ENCODE data around the gene TMC5.

TMC5 gene

DNA sequence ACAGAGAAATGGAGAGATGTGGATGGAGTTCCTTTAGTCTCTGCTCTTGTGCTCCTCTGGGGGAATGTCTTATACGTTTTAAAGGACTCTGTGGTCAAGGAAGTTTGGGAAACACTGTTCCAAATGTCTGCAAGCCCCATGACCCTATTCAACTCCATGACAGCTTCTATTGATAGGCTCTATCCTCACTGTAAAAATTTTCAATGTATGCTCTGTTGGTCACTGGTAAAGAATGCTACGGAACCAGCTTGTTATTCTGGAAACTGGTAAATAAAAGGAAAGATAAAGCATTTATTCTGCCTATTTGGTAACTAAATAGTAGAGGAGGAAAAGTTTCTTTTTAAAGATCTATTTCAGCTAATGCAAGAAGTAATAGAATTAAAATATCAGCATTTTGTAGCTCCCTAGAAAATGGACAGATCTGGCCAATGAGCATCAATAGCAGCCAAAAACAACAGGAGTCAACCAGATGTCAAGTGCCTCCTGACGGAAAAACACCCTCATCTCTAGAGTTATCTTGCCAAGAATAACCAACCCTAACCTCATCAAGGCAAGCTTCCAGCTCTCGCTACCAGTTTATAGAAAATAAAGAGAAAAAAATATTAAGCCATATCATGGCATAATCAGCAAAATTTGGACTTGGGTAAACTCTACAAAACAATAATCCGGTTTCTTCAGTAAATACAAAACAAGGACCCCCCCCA, 88.1 kb downstream of the TMC5 start:
- Histone ChIP-seq H3K4me1 (ENCODE audit: control insufficient read depth, insufficient read depth, low read length, poor library complexity, severe bottlenecking) (no peaks in the 10 kb centered on the region), H3K27ac (ENCODE audit: low read depth, low read length, severe bottlenecking) (no peak overlapping the region), H3K4me3 (ENCODE audit: extremely low read depth, insufficient read depth, low read length, poor library complexity, severe bottlenecking) (no peak overlapping the region), H3K9me3 (ENCODE audit: control insufficient read depth, low read length) (no peaks in the 10 kb centered on the region), H3K36me3 (ENCODE audit: control insufficient read depth, insufficient read depth, low read length) (peaks cover 80% of the 10 kb centered on the region)
- 100% methylated on average over 1 of the region's 5 CpGs for WGBS, 2 experiments (ENCODE audit: insufficient coverage in 2 of 2)

GRCh38 chr16:19506965-19507364, 89.3 kb downstream of the TMC5 start:
- Histone ChIP-seq H3K9me3 (ENCODE audit: control insufficient read depth, low read length) (no peaks in the 10 kb centered on the region), H3K36me3 (ENCODE audit: control insufficient read depth, insufficient read depth, low read length) (peaks cover 77% of the 10 kb centered on the region), H3K27ac (ENCODE audit: low read depth, low read length, severe bottlenecking) (no peak overlapping the region), H3K4me1 (ENCODE audit: control insufficient read depth, insufficient read depth, low read length, poor library complexity, severe bottlenecking) (no peaks in the 10 kb centered on the region), H3K4me3 (ENCODE audit: extremely low read depth, insufficient read depth, low read length, poor library complexity, severe bottlenecking) (no peak overlapping the region)
- 97 to 100% methylated on average over 3 of the region's 4 CpGs for WGBS, 2 experiments (ENCODE audit: insufficient coverage in 2 of 2)

DNA sequence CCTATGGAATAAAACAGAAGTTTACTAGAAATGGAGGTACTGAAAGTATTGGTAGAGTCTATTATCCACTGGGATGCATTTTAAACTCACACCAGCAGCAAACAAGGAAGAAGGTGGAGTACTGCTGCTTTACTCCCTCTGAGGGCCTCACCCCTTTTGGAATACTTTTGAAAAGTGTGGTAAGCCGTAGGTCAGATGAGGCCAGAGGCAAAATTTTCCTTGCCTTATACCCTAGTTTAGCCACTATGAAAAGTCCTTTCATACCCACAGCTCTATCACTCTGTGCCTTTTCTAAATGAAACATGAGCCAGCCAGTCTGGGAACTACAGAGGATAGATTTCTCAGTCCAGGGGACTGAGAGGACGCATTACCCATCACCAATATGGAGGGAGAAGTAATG, 90.2 kb downstream of the TMC5 start:
- H3K4me3 ChIP-seq (ENCODE audit: extremely low read depth, insufficient read depth, low read length, poor library complexity, severe bottlenecking): no peak overlapping the region
- peaks cover 76% of the 10 kb centered on the region for H3K36me3 ChIP-seq (ENCODE audit: control insufficient read depth, insufficient read depth, low read length)
- 95 to 100% methylated on average over 1 to 2 of the region's 2 CpGs for WGBS, 2 experiments (ENCODE audit: insufficient coverage in 2 of 2)
- H3K27ac ChIP-seq (ENCODE audit: low read depth, low read length, severe bottlenecking): no peak overlapping the region
- H3K4me1 ChIP-seq (ENCODE audit: control insufficient read depth, insufficient read depth, low read length, poor library complexity, severe bottlenecking): no peaks in the 10 kb centered on the region
- no peaks in the 10 kb centered on the region for H3K9me3 ChIP-seq (ENCODE audit: control insufficient read depth, low read length)

GRCh38 chr16:19512297-19512696, 94.6 kb downstream of the TMC5 start:
- Histone ChIP-seq H3K4me1 (ENCODE audit: control insufficient read depth, insufficient read depth, low read length, poor library complexity, severe bottlenecking) (peaks cover 5% of the 10 kb centered on the region), H3K9me3 (ENCODE audit: control insufficient read depth, low read length) (no peaks in the 10 kb centered on the region), H3K27ac (ENCODE audit: low read depth, low read length, severe bottlenecking) (no peak overlapping the region), H3K36me3 (ENCODE audit: control insufficient read depth, insufficient read depth, low read length) (peaks cover 70% of the 10 kb centered on the region), H3K4me3 (ENCODE audit: extremely low read depth, insufficient read depth, low read length, poor library complexity, severe bottlenecking) (no peak overlapping the region)

GRCh38 chr16:19513377-19514053, 95.8 kb downstream of the TMC5 start:
- 88 to 100% methylated on average over 1 of the region's 4 CpGs for WGBS, 2 experiments (ENCODE audit: insufficient coverage in 2 of 2)
- H3K36me3 ChIP-seq (ENCODE audit: control insufficient read depth, insufficient read depth, low read length): peaks cover 64% of the 10 kb centered on the region
- H3K4me3 ChIP-seq (ENCODE audit: extremely low read depth, insufficient read depth, low read length, poor library complexity, severe bottlenecking): no peak overlapping the region
- no peak overlapping the region for H3K27ac ChIP-seq (ENCODE audit: low read depth, low read length, severe bottlenecking)
- no peaks in the 10 kb centered on the region for H3K9me3 ChIP-seq (ENCODE audit: control insufficient read depth, low read length)
- peaks cover 5% of the 10 kb centered on the region for H3K4me1 ChIP-seq (ENCODE audit: control insufficient read depth, insufficient read depth, low read length, poor library complexity, severe bottlenecking)

DNA sequence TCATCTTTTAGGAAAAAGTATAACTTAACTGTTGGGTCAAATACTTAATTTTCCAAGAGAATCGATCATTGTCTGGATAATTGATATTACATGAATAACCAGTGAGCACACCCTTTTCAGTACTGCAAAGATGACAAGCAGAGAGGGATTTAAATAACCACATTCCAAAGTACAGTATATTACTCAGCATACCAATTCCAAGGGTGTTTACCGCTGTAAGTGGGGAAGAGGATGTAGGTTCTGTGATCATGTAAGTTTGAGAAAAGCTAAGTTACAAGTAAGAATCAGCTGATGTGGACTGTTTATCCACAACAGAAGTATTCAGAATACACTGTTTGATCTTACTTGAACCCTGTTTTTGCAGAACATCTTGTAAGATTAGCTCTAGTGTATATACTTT, 98.1 kb downstream of the TMC5 start:
- Histone ChIP-seq H3K4me1 (ENCODE audit: control insufficient read depth, insufficient read depth, low read length, poor library complexity, severe bottlenecking) (peaks cover 10% of the 10 kb centered on the region), H3K27ac (ENCODE audit: low read depth, low read length, severe bottlenecking) (no peak overlapping the region), H3K36me3 (ENCODE audit: control insufficient read depth, insufficient read depth, low read length) (peaks cover 60% of the 10 kb centered on the region), H3K9me3 (ENCODE audit: control insufficient read depth, low read length) (no peaks in the 10 kb centered on the region), H3K4me3 (ENCODE audit: extremely low read depth, insufficient read depth, low read length, poor library complexity, severe bottlenecking) (no peak overlapping the region)
- WGBS, 2 experiments (ENCODE audit: insufficient coverage in 2 of 2): no CpG with 5 or more reads among the region's 2 CpGs

GRCh38 chr16:19517424-19518089, 99.9 kb downstream of the TMC5 start:
- Histone ChIP-seq H3K4me3 (ENCODE audit: extremely low read depth, insufficient read depth, low read length, poor library complexity, severe bottlenecking) (no peak overlapping the region), H3K9me3 (ENCODE audit: control insufficient read depth, low read length) (no peaks in the 10 kb centered on the region), H3K4me1 (ENCODE audit: control insufficient read depth, insufficient read depth, low read length, poor library complexity, severe bottlenecking) (peaks cover 10% of the 10 kb centered on the region), H3K36me3 (ENCODE audit: control insufficient read depth, insufficient read depth, low read length) (peaks cover 46% of the 10 kb centered on the region), H3K27ac (ENCODE audit: low read depth, low read length, severe bottlenecking) (no peak overlapping the region)
- 100% methylated on average over 2 of the region's 8 CpGs; no CpG with 5 or more reads in 1 of the 2 experiments for WGBS, 2 experiments (ENCODE audit: insufficient coverage in 2 of 2)

DNA sequence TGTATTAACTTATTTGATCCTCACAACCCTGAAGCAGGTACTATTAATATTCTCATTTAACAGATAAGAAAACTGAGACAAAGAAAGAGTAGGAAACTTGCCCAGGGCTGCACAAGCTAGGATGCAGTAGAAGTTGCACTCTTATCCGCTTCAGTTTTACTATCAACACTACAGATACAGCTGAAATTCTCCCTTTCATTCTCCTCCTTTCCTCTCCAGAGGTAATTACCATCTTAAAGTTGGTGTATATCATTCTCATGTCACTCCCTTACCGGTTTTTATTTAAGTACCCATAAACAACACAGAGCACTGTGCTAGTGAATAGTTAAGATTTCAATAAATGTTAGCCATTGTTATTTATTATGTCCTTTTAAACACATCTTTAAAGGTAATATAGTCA, 100.7 kb downstream of the TMC5 start:
- Histone ChIP-seq H3K4me3 (ENCODE audit: extremely low read depth, insufficient read depth, low read length, poor library complexity, severe bottlenecking) (no peak overlapping the region), H3K4me1 (ENCODE audit: control insufficient read depth, insufficient read depth, low read length, poor library complexity, severe bottlenecking) (peaks cover 10% of the 10 kb centered on the region)
- WGBS, 2 experiments (ENCODE audit: insufficient coverage in 2 of 2): 100% methylated on average over 1 of the region's 2 CpGs

DNA sequence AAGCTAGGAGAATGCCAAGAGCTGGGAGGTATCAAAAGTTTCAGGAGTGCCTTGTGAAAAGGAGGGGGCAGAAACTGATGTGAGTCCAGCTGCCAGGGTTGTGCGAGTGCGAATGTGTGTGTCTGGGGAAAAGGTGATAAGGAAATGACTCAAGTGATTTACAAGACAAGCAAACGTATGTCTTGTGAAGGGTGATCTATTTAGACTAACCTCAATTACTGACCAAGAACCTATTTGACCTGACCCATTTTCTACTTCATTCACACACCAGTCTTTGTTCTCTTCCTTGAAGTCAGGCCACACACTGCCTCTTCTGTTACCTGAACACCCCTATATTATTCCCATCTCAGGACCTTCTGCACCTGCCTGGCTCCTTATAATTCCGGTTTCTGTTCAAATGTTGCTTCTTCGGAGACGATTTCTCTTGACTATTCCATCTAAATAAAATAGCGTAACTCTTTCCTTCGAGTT, 103.2 kb downstream of the TMC5 start:
- H3K4me1 ChIP-seq (ENCODE audit: control insufficient read depth, insufficient read depth, low read length, poor library complexity, severe bottlenecking): peaks cover 15% of the 10 kb centered on the region
- no peak overlapping the region for H3K27ac ChIP-seq (ENCODE audit: low read depth, low read length, severe bottlenecking)
- H3K4me3 ChIP-seq (ENCODE audit: extremely low read depth, insufficient read depth, low read length, poor library complexity, severe bottlenecking): peak overlapping the region; percentile 81
- no peaks in the 10 kb centered on the region for H3K9me3 ChIP-seq (ENCODE audit: control insufficient read depth, low read length)
- H3K36me3 ChIP-seq (ENCODE audit: control insufficient read depth, insufficient read depth, low read length): peaks cover 22% of the 10 kb centered on the region
- WGBS, 2 experiments (ENCODE audit: insufficient coverage in 2 of 2): 22 to 38% methylated on average over 5 of the region's 8 CpGs

More for the DNA sequence above, 100.7 kb downstream of the TMC5 start:
- H3K27ac ChIP-seq (ENCODE audit: low read depth, low read length, severe bottlenecking): no peak overlapping the region
- peaks cover 41% of the 10 kb centered on the region for H3K36me3 ChIP-seq (ENCODE audit: control insufficient read depth, insufficient read depth, low read length)
- H3K9me3 ChIP-seq (ENCODE audit: control insufficient read depth, low read length): no peaks in the 10 kb centered on the region

GRCh38 chr16:19521471-19522396, 104.1 kb downstream of the TMC5 start, which contains the start of gene GDE1:
TSS of gene GDE1 (minus strand) at chr16:19522098. CDS start at chr16:19521964, 134 bp downstream.
- Histone ChIP-seq H3K36me3 (ENCODE audit: control insufficient read depth, insufficient read depth, low read length) (peaks cover 16% of the 10 kb centered on the region), H3K4me1 (ENCODE audit: control insufficient read depth, insufficient read depth, low read length, poor library complexity, severe bottlenecking) (peaks cover 10% of the 10 kb centered on the region), H3K27ac (ENCODE audit: low read depth, low read length, severe bottlenecking) (peak within 1 kb of the TSS; percentile 62), H3K9me3 (ENCODE audit: control insufficient read depth, low read length) (no peaks in the 10 kb centered on the region), H3K4me3 (ENCODE audit: extremely low read depth, insufficient read depth, low read length, poor library complexity, severe bottlenecking) (peak within 1 kb of the TSS; percentile 81)
- WGBS, 2 experiments (ENCODE audit: insufficient coverage in 2 of 2): 0% methylated on average over 52 to 57 of the region's 62 CpGs
